Measurements from ENCODE around the gene TRIM52.
"Not testable (repeated sequence)": the region's sequence is repeated elsewhere in the genome, so short reads cannot be mapped to it uniquely, and the experiment has no call there.

TRIM52 gene

GRCh38 chr5:181212080-181212479 lies 48.9 kb downstream of the TRIM52 start:
- no peak for DNase-seq

- peak; percentile 53 for DNase-seq
Measured at GRCh38 chr5:181211208-181211607, 49.7 kb downstream of the TRIM52 start.

GRCh38 chr5:181210698-181211097 lies 50.2 kb downstream of the TRIM52 start:
- not testable (repeated sequence) for DNase-seq

DNA sequence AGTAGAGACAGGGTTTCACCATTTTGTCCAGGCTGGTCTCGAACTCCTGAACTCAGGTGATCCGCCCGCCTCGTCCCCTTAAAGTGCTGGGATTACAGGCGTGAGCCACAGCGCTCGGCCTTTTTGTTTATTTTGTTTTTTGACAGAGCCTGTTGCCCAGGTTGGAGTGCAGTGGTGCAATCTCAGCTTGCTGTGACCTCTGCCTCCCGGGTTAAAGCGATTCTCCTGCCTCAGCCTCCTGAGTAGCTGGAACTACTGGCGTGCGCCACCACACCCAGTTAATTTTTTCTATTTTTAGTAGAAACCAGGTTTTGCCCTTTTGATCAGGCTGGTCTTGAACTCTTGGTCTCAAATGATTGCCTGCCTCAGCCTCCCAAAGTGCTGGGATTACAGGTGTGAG lies 50.8 kb downstream of the TRIM52 start:
- DNase-seq, result not testable (repeated sequence)

DNA sequence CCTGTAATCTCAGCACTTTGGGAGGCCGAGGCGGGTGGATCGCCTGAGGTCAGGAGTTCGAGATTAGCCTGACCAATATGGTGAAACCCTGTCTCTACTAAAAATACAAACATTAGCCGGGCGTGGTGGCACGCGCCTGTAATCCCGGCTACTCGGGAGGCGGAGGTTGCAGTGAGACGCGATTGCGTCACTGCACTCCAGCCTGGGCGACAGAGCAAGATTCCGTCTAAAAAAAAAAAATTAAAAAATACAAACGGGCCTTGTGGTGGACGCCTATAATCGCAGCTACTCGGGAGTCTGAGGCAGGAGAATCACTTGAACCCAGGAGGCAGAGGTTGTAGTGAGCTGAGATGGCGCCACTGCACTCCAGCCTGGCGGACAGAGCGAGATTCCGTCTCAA lies 51.9 kb downstream of the TRIM52 start:
- DNase-seq, result not testable (repeated sequence)

DNA sequence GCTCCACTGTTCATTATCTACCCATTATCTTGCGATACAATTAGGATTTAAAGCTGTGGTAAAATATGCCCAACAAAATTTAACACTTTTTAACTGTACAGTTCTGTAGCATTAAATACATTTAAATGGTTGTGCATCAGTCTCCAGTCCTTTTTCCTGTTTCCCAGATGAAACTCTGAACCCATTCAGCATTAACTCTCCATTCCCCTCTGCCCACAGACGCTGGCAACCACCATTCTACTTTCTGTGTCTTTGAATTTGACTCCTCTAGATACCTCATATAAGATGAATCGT lies 53.0 kb downstream of the TRIM52 start:
- DNase-seq, result no peak

DNA sequence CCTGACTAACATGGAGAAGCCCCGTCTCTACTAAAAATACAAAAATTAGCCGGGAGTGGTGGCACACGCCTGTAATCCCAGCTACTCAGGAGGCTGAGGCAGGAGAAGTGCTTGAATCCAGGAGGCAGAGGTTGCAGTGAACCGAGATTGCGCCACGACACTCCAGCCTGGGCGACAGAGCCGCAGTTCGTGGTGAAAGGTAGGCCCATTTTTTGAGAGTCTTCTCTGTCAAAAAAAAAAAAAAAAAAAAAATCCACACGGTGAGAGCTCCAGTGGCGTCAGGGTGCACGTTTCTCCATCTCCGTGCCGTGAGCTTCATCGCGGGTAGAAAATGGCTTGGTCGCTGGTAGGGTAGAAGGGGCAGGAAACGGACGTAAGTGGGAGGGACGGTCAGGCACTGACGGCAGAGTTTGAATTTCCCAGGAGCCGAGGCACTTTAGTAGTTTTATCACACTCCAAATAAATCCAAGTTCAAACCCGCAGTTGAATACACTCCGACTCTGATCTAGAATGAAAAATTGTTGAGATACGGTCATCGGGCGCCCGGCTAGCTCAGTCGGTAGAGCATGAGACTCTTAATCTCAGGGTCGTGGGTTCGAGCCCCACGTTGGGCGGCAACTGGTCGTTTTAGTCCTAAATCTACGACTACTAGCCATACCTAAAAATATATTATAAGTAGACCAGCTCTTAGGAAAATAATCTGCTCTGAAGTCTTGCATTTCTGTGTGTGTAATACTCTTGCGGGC lies 53.6 kb downstream of the TRIM52 start:
- peak; percentile 85 for DNase-seq

GRCh38 chr5:181205761-181206649 lies 54.9 kb downstream of the TRIM52 start:
- peak; percentile 61 for DNase-seq
